ENCODE measurements around the gene EID2B. TPM values are rescaled to one million over a fixed set of nuclear protein-coding genes. Genes with fewer than 3 reads are reported as not detected.

EID2B gene
- total RNA-seq, 1 donor from 2014 or later: 2.4 TPM

DNA sequence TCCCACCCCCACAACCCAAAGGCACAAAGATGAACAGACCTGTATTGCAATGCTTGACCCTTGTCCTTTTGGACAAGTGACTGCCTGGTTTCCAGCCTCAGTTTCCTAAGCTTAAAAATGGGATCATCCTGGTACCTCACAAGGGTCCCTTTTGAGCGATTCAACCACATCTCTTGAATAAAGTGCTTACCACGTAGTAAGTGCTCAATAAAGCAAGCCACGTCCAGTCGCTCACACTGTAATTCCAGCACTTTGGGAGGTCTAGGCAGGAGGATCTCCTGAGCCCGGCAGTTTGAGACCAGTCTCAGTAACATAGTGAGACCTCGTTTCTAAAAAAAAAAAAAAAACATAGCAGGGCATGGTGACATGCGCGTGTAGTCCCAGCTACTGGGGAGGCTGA lies 32.7 kb downstream of the EID2B start:
- no peak for DNase-seq (ENCODE audit: low spot score)

DNA sequence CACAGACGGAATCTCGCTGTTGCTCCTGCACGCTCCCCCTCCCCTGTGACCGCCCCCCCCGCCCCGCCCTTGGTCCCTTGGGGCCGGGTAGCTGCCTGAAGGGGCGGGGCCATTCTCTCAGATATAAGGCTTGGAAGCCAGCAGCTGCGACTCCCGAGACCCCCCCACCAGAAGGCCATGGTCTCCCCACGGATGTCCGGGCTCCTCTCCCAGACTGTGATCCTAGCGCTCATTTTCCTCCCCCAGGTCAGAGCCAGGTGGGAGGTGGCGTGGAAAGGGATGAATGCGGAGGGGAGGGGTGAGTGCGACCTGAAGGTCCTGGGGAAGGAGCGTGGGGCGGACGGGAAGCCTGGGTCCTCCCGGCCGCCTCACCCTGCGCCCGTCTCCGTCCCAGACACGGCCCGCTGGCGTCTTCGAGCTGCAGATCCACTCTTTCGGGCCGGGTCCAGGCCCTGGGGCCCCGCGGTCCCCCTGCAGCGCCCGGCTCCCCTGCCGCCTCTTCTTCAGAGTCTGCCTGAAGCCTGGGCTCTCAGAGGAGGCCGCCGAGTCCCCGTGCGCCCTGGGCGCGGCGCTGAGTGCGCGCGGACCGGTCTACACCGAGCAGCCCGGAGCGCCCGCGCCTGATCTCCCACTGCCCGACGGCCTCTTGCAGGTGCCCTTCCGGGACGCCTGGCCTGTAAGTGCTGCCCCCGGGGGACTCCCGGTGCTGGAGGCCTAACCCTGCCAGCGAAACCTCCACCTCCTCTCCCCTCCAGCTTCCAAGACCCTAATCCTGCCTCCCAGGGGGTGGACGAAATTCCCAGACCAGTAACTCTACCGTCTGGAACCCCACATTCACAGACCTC lies 33.6 kb downstream of the EID2B start, which contains the start of gene DLL3:
TSS of gene DLL3 (plus strand) at position 150 of the 845 bp plus-strand sequence. CDS start at position 178, 28 bp downstream.
- DNase-seq (ENCODE audit: low spot score): no peak

DNA sequence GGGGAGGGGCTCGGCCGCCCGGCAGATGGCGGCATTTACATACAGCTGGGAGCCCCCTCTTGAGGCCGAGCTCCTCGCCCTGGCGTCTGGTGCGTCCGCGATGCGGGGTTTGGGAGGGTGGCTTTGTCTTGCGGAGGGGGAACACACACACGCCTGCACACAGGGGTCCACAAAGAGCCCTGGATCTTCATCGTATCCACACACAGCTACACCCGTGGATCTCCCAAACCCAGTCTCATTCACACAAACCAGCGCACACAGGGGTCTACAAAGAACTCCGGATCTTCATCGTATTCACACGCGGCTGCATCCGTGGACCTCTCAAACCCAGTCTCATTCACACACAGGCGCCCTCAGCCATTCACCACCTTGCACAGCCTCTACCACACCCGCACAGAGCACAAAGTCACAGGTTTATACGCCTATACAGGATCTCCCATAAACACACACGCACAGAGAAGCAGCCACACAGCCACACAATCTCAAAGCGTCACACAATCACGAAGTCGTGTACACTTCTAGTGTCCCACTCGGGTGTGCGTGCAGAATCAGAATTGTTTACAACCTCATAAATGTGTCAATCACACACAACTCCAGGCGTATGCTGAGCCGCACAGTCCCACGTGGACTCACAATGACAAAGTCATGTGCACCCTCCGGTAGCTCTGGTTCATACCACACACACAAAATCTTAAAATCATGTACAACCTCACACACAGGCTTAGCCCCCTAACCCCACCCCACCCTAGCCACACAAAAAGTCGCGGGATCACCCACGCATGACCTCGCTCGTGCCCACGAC lies 34.5 kb downstream of the EID2B start:
- DNase-seq (ENCODE audit: low spot score): no peak

DNA sequence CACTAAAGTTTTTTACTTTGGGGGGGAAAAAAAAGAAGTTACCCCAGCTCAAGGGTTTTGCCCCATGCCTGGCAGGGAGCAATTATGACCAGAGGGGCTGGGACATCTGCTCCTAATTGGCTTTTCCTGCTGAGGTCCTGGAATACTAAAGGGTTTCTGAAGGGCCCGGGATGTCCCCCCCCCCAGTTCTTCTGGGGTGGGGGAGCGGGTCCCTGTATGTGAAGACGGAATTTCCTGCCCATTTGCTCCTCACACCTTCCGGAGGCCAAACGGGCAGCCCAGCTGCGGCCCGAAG lies 35.0 kb downstream of the EID2B start:
- no peak for DNase-seq (ENCODE audit: low spot score)

DNA sequence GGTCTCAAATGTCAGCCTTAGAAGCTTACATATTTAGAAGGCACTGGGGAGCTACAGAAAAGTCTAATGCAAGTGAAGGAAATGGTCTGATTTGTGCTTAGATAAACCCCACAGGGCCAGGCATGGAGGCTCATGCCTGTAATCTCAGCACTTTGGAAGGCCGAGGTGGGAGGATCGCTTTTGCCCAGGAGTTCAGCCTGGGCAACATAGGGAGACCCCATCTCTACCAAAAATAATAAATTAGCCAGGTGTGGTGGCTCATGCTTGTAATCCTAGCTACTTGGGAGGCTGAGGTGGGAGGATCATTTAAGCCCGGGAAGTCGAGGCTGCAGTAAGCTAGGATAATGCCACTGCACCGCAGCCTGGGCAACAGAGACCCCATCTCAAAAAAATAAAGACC lies 36.6 kb downstream of the EID2B start:
- DNase-seq (ENCODE audit: low spot score): no peak

DNA sequence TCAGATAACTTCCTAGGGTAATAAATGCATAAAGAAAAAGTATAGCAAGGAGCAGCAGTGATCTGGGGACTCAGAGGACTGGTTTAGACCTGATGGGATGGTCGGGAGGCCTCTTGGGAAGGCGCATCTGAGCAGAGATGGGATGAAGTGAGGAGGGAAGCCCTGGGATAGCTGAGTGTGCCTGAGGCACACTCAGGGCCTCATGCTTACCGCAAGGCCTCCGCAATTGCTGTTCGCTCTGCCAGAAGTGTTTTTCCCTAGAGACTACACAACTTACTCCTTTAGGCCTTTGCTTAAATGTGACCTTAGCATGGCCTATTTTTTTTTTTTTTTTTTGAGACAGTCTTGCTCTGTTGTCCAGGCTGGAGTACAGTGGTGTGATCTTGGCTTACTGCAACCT lies 38.0 kb downstream of the EID2B start:
- DNase-seq (ENCODE audit: low spot score): no peak

DNA sequence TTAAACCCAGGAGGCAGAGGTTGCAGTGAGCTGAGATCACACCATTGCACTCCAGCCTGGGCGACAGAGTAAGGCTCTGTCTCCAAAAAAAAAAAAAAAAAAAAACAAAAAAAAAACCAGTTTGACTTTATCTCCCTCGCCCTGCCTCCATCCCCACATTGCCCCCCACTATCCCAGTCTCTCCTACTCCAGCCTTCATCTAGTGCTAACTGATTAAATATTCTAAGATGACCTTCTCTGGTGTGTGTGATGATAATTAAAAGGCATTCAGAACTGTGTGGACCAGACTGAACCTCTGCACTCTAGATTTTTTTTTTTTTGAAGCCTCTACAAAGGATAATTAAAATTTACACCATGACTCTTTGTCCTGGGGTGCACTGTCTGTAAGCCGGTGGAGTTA lies 39.9 kb downstream of the EID2B start:
- no peak for DNase-seq (ENCODE audit: low spot score)

DNA sequence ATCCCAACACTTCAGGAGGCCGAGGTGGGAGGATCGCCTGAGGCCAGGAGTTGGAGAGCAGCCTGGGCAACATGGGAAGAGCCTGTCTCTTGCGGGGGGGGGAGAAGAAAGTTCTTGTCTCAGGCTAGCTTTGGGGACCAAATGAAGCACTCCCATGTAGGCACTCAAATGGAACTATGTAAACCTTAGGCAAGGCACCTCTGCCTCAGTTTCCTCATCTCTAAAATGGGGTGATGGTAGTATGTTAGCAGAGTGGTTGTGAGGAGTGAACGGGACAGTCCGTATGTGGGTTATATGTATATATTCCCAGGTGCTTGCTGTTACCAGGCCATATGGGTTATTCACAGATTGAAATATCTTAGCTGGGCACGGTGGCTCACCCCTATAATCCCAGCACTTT lies 40.4 kb downstream of the EID2B start:
- no peak for DNase-seq (ENCODE audit: low spot score)

DNA sequence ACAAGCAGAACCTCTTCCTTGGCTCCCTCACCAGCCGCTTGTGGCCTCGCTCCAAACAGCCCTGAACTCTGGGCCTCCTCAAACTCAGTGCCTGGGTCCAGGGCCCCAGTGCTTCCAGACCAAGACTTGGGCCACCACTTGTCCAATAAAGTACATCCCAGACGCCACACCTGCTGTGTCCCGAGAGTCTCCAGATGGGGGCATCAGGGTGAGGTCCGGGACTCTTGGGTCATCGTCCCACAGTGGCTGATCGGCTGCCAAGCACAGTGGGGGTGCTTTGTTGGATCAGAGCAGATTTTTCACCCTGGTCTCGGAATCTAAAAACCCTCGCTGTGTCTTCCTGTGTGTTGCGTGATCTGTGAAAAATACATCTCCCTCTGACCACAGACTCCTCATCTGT lies 42.9 kb downstream of the EID2B start:
- no peak for DNase-seq (ENCODE audit: low spot score)

DNA sequence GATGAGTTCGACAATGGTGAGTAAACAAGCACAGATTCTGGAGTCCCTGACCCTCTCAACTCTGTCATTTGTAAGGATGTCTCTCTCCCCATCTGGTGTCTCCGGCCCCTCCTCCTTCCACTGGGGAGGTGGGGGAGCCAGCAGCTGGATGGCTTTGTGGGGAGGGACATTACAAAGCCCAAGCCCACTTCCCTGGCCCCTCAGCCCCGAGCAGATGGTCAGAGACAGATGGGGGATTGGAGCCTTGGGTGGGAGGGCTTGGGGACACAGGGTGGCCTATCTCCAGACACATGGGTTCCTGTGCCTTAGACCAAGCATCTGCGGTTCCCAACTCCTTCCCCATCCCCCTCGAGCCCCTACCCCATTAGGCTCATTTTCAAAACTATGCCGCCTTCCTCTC lies 49.5 kb downstream of the EID2B start:
- DNase-seq (ENCODE audit: low spot score): no peak

DNA sequence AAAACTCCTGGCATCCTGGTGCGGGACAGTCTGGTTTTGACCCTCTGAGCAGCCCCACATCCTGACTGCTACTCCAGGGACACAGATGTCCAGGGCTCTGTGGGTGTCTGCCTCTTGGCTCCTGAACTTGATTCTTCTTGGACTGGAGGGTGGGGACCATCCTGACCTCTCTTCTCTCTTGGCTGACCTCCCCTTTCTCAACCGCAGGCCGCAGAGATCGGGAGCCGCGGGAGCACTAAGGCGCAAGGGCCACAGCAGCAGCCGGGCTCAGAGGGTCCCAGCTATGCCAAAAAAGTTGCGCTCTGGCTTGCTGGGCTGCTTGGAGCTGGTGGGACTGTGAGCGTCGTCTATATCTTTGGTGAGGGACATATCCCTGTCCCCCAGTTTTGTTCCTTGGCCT lies 51.0 kb downstream of the EID2B start:
- no peak for DNase-seq (ENCODE audit: low spot score)

DNA sequence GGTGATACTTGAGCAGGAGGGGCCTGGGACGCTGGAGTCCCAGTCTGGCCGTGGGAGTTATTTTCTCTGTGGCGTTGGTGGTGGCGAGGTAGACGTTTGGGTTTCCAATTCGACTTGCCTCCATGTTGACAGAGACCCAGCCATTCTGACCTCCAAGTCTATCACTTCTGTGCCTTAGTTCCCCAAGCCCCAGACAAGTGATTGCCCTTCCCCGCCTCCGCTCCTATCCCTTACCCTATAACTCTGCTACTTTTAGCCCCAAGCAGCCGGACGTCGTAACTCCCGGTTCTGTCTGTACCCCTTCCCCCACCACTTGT lies 51.5 kb downstream of the EID2B start:
- no peak for DNase-seq (ENCODE audit: low spot score)

Other genes with a start within 250 kb of the EID2B start
- gene IFNL1, start 236.4 kb downstream of the EID2B start, total RNA-seq: not detected
- gene LRFN1, start 212.0 kb downstream of the EID2B start, total RNA-seq: 1.7 TPM
- gene GMFG, start 196.8 kb downstream of the EID2B start, total RNA-seq: 22.3 TPM
- 104 TPM for gene SAMD4B, start 190.4 kb downstream of the EID2B start, total RNA-seq
- gene PAF1, start 141.7 kb downstream of the EID2B start, total RNA-seq: 36.9 TPM
- 51.8 TPM for gene MED29, start 141.5 kb downstream of the EID2B start, total RNA-seq
- gene ZFP36, start 126.0 kb downstream of the EID2B start, total RNA-seq: 230 TPM
- gene PLEKHG2, start 120.2 kb downstream of the EID2B start, total RNA-seq: 38.8 TPM
- gene RPS16, start 96.9 kb downstream of the EID2B start, total RNA-seq: 2,118 TPM
- gene SUPT5H, start 87.3 kb downstream of the EID2B start, total RNA-seq: 121 TPM
- gene TIMM50, start 52.0 kb downstream of the EID2B start, total RNA-seq: 64.9 TPM
- not detected for gene DLL3, start 33.9 kb downstream of the EID2B start, total RNA-seq
- not detected for gene SELENOV, start 17.7 kb downstream of the EID2B start, total RNA-seq
- 10.4 TPM for gene EID2, start 7.3 kb upstream of the EID2B start, total RNA-seq
- not detected for gene LGALS13, start 69.7 kb upstream of the EID2B start, total RNA-seq
- not detected for gene LGALS16, start 123.1 kb upstream of the EID2B start, total RNA-seq
- gene LGALS14, start 171.6 kb upstream of the EID2B start, total RNA-seq: not detected
- gene CLC, start 205.2 kb upstream of the EID2B start, total RNA-seq: not detected
- gene LEUTX, start 246.0 kb upstream of the EID2B start, total RNA-seq: not detected